GM18520 (cell line): Measurements from ENCODE around the gene GKN2.
"Not testable (repeated sequence)": the region's sequence is repeated elsewhere in the genome, so short reads cannot be mapped to it uniquely, and the experiment has no call there.

ENCODE experiments used
- ATAC-seq: cut with Tn5 transposase; IDR thresholded peaks from one replicate; pipeline ENCODE4 v1.9.1; 2021; ENCODE audit not compliant: unreplicated experiment

GKN2 gene

GRCh38 chr2:68961380-68961779 is 8.7 kb upstream of the GKN2 start:
- no peak for ATAC-seq

GRCh38 chr2:68959001-68959400 is 6.3 kb upstream of the GKN2 start:
- ATAC-seq = no peak

- not testable (repeated sequence) for ATAC-seq
Observed at GRCh38 chr2:68955432-68955831, 2.7 kb upstream of the GKN2 start.

DNA sequence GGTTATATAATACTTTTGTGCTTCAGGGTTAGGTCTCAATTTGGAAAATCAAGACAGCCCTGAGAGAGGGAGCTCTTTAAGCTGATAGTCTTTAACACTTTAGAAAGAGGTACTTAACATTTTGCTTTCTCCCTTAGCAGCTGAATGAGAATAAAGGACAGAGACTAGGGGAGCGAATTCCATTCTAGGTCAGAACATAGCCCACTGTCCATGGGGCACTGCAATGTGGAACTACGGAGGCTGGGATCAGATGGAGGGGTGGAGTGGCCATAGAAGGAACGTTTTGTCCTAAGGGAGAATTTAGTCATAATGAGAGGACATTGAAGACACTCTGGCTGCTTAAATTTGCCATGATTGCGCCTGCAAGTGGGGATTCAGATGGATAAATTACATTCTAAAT is 794 bp downstream of the GKN2 start:
- ATAC-seq = no peak

GRCh38 chr2:68948710-68949109 is 4.0 kb downstream of the GKN2 start:
- no peak for ATAC-seq

DNA sequence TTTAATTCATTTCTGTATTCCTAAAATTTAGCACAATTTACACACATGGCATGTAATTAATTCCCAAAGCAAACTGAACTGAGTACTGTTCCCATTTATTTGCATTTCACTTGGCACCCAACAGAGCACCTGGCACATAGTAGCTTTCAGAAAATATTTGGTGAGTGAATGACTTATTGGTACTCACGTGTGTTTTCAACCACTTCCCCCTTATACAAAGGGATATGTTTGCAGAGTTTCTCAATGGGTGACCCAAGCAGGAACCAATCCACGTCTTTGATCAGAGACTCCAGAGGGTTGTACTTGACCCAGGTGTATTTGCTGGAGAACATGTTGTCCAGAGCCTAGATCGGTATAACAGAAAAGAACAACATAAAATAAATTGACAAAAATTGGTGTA is 6.6 kb downstream of the GKN2 start:
- no peak for ATAC-seq

DNA sequence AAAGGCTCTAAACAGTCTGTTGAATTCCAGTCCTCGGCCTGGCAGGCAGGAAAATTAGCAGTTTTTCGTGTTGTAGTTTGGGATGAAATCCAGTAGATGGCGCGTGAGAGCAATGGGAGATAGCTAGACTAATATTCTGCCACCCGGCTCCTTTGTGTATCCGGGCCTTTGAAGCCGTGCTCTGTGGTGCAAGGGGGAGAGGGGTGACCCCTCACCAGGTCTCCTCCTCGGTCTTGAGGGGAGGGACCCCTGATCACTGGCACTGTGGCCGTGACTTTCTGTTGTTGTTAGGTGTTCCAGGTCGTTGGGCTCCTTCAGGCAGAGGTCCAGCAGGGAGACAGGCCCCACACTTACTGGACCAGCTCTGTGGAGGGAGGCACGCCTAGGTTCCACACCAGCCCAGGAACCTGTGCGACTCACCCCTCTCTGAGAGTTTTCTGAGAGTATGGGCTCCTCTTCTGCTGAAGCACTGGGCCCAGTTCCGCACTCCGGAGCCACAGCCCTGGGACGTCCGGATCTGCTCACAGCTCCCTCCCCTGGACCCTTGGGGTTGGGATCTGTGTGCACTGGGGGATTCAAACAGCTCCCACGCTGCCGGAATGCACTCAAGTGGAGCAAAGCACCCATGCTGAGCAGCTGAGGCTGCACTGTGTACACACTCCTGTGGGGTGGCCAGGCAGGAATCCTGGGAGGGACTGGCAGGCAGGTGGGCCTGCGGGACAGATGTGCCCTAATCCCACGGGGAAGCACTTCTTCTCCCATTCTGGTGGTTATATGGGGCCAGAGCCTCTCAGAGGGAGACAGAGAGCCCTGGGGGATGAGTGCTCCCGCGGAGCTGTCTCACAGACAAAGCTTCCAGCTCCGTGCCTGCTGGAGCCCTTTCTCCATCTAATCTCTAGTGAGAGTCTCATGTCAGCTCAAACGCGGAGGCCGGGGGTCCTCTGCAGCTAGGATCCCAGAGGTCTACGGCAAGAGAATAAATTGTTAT is 8.8 kb downstream of the GKN2 start:
- no peak for ATAC-seq

DNA sequence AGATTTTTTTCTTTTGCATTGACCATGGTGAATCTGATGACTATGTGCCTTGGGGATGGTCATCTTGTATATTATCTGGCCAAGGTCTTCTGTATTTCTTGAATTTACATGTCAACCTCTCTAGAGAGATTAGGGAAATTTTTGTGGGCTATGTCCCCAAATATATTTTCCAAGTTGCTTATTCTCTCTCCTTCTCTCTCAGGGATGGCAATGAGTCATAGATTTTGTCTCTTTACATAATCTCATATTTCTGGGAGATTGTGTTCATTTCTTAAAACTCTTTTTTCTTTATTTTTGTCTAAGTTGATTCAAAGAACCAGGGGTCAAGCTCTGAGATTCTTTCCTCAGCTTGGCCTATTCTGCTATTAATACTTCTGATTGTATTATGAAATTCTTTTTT is 9.9 kb downstream of the GKN2 start:
- no peak for ATAC-seq

DNA sequence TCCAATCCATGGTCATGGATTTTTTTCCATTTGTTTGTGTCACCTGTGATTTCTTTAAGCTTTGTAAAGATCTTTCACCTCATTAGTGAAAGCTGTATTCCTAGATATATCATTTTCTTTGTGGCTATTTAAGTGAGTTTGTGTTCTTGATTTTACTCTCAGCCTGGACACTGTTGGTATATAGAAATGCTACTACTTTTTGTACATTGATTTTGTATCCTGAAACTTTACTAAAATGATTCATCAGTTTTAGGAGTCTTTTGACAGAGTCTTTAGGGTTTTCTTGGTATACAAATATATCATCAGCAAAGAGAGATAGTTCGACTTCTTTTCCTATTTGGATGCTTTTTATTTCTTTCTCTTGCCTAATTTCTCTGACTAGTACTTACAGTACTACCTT is 12.3 kb downstream of the GKN2 start:
- no peak for ATAC-seq

- ATAC-seq = no peak
Observed at GRCh38 chr2:68939962-68940361, 12.7 kb downstream of the GKN2 start.

DNA sequence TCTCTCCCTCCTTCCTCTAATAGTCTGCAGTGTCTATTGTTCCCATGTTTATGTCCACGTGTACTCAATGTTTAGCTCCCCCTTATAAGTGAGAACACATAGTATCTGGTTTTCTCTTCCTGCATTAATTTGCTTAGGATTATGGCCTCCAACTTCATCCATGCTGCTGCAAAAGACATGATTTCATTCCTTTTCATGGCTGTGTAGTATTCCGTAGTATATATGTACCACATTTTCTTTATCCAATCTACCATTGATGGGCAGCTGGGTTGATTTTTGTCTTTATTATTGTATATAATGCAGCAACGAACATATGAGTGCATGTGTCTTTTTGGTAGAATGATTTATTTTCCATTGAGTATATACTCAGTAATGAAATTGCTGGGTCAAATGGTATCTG is 13.8 kb downstream of the GKN2 start:
- ATAC-seq = no peak

DNA sequence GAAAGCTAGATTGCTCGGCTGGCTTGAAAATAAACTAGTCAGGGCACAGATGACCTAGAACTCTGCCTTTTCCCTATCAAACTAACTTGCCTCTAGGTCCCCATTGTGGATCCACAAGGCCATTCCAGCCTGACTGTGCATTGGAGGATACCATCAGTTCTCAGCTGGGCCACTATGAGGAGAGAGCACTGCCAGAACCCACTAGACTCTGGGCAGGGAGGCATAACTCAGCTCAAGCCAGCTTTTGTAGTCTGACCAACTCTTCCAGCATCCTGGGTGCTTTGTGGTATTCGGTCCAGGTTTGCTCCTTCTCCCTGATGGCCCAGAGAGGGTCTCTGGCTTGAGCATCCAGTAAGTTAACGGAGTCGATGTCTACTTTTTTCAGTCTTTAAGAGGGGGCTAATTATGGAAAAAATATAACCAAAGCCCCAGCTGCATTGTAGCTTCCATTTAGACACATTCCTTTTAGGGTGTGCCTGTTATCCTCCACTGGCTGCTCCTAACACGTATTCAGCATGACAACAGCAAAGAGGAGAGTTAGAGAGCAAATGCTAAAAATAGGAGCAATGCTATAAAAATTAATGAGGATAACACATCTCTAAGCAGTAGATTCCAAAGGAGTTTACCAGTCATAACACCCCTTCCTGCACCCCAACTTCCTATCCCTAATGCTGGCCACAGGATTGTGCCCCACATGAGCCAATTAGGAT is 15.2 kb downstream of the GKN2 start:
- ATAC-seq = no peak

- no peak for ATAC-seq
Observed at GRCh38 chr2:68936889-68937288, 15.8 kb downstream of the GKN2 start.

DNA sequence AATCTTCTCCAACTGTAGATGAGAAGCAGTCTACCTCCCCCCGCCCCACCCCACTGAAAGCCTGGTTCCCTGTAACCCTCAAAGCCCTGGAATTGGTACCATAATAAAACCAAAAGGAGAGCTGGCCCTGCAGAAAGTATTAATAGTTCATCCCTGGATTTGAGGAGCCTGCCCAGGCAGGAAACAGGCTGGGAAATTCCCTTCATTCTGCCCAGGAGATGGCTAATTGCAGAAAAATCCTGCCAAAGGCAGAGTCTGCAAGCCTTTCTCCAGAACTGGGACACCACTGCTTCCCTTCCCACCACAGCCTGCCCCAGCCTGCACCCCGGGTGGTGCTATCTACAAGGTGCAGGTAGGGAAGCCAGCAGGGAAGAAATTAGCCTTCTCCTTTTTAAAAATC is 16.3 kb downstream of the GKN2 start:
- ATAC-seq = no peak

GRCh38 chr2:68935471-68935870 is 17.2 kb downstream of the GKN2 start:
- no peak for ATAC-seq

- no peak for ATAC-seq
Observed at GRCh38 chr2:68934021-68934420, 18.7 kb downstream of the GKN2 start.

DNA sequence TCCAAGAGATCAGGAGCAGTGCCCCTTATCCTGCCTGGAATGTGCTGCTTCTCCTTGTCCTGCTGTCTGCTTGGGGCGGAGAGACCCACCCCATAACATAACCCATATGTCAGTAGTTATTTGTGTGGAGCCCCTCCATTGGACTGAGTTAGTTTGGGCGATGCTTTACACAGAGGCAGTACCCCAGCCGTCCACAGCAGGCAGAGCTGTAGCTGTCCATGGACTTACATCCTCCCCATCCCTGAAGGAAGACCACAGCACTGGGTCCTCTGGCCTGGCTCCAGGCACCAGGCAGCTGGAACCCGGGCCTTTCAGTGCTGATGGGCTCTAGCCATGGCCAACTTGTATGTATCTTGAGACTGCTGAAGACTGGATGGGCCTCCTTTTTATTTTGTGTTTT is 20.3 kb downstream of the GKN2 start:
- no peak for ATAC-seq

- ATAC-seq = no peak
Observed at GRCh38 chr2:68931799-68932198, 20.9 kb downstream of the GKN2 start.

- no peak for ATAC-seq
Observed at GRCh38 chr2:68931149-68931711, 21.5 kb downstream of the GKN2 start.

DNA sequence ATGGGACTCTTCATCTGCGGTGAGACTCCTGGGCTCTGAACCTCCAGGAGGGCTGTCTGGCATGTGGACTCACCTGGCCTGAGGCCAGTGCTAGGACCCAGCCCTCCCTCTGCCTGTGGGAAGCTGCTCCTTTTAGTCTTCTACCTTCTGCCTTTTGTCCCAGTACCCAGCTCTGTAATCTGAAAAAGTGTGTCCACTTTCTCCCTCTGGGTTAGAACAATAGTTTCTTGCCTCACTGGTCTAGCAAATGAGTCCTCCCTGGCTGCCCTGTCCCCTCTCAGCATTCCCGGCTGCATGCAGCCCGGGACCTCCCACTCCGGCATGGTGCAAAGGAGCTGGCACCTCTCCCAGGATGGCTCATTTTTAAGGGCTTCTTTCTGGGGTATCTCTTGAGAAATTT is 25.9 kb downstream of the GKN2 start:
- ATAC-seq = no peak

- ATAC-seq = no peak
Observed at GRCh38 chr2:68925295-68925896, 27.3 kb downstream of the GKN2 start.

DNA sequence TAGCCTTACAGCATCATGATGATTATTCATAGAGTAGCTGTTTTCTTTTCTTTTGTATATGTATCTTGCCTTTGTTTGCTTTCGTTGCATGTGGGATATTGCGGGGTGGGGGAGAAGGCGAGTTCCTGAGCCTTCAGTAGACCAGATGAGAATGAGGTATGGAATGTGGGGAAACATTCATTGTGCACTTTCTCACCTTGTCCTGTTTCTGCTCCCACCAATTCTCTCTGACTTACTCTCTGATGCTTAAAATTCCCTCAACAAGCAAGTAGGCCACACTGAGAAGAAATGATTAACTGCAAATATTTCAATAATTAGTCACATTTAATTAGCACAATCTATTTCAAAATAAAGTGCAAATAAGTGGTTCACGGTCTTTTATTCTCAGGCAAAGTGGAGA is 31.0 kb downstream of the GKN2 start:
- ATAC-seq = no peak
